LoVo (cell line): Measurements from ENCODE around the gene FCRL6.

ENCODE experiments used
- DNase-seq: peaks from one replicate; pipeline ENCODE4 v3.0.0-alpha.2; 2016; ENCODE audit warnings: low spot score

The FCRL6 gene

GRCh38 chr1:159802111-159802510 lies at the start of gene FCRL6:
Gene FCRL6, plus strand, starts transcription at chr1:159802360. Its CDS starts 65 bp downstream, at chr1:159802425.
- no peak for DNase-seq

GRCh38 chr1:159753386-159753785 lies 48.8 kb upstream of the FCRL6 start:
- no peak for DNase-seq

DNA sequence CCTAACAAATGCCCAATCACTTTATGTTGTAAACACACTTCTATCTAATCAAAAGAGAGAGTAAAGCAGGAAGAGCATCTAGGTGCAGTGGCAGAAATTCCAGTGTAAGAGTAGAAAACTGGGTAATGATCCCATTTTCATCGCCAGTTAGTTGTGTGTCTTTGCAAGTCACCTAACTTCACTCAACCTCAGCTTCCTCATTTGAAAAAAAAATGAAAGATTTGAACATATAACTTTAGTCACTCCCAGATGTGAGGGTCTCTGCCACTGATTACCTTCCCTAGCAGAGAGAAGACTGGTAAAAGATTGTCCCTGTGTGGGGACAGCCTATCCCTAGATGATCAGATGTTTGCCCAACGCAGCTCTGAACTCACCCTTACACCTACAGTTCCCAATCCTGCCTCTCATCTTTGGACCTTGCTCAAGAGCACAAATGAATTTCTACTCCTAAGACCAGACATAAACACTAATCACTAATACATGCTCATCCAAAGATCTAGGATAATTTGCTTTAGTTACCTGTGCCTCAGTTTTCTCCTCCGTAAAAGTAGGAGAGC lies 46.6 kb upstream of the FCRL6 start:
- DNase-seq = no peak

GRCh38 chr1:159756397-159756796 lies 45.8 kb upstream of the FCRL6 start:
- no peak for DNase-seq

GRCh38 chr1:159763686-159764085 lies 38.5 kb upstream of the FCRL6 start:
- no peak for DNase-seq

DNA sequence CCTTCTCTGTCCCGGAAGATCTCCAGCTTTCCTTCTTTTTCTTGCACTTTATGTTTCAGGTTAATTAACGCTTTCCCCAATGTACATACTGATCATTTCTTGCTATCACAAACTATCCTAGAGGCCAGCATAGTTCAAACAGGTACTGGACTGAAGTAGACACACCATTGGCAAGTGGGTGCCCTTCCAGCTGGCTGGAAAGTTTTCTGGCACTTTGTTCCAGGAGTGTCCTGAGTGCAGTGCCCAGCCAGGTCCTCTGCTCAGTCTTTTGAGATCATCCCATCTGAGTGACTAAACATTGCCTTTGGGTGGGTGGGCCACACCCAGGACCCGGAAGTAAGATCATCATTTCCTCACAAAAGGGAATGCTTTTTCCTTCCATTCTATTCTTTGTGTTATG lies 36.4 kb upstream of the FCRL6 start:
- no peak for DNase-seq

DNA sequence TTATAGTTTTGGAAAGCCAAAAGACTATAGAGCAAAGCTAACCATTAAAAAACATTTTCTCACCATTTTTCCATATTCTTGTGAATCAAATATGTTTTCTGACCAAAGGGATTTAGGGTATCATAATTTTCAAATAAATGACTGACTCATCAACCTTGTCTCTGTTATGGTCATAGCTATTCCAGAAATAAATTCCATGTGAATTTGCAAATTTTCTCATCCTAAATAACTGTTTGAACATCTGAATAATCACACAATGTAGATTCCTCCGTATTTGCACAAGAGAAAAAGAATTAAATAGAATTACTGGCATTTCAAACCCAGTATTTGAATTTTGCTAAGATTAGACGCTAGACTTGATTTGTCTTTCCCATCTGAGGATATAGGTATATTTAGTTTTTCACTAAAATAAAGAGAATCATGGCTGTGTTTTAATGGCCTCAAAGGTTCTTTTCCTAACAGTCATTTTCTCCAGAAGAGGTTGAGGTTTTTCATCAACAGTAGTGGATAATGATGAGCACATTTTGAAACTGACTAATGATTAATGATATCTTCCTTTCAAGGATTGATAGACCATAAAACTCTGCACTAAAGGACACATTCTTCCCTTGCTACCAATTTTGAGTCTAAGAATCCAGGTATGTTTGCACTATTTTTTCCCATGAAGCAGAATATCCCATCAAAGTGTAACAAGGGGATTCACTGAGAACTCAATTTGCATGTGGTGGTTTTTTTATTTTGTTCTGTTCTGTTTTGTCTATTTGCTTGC lies 30.8 kb upstream of the FCRL6 start:
- no peak for DNase-seq

DNA sequence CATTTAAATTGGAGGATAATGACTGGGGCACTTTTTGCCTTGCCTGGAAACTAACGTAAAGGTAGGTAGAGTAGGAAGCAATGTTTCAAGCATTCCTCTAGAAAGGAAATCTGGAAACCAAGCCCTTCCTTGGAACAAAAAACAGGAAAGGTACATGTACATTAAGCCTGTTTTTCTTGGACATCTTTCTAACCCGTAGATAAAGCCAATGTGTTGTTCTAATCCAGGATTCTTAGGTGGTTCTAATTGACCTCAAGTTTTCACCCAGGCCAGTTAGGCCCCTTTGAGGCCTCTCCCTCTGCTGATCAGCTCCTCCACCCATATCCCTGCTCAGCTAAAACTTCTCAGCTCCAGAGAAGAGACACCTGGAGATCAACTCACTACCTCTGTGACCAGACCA lies 27.7 kb upstream of the FCRL6 start:
- no peak for DNase-seq

- no peak for DNase-seq
These were observed 26.4 kb upstream of the FCRL6 start for GRCh38 chr1:159775716-159776115.

DNA sequence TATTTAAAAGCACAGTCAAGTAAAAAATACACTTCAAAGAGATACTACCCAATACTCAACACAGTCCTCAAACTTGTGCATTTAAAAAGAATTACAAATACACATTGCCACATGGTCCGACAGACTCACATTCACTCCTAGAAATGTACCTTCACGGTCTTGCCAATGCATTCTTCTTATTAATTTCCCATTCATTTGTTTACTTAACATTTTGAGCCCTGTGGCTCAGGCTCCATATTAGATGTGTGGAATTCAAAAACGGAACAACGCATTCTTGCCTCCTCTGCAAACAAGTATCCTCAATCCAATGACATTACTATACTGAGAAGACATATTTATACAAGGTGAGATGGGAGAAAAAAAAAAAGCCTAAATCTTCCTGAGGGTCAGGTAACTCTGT lies 23.9 kb upstream of the FCRL6 start:
- DNase-seq = no peak

- no peak for DNase-seq
These were observed 22.7 kb upstream of the FCRL6 start for GRCh38 chr1:159779403-159779851.

DNA sequence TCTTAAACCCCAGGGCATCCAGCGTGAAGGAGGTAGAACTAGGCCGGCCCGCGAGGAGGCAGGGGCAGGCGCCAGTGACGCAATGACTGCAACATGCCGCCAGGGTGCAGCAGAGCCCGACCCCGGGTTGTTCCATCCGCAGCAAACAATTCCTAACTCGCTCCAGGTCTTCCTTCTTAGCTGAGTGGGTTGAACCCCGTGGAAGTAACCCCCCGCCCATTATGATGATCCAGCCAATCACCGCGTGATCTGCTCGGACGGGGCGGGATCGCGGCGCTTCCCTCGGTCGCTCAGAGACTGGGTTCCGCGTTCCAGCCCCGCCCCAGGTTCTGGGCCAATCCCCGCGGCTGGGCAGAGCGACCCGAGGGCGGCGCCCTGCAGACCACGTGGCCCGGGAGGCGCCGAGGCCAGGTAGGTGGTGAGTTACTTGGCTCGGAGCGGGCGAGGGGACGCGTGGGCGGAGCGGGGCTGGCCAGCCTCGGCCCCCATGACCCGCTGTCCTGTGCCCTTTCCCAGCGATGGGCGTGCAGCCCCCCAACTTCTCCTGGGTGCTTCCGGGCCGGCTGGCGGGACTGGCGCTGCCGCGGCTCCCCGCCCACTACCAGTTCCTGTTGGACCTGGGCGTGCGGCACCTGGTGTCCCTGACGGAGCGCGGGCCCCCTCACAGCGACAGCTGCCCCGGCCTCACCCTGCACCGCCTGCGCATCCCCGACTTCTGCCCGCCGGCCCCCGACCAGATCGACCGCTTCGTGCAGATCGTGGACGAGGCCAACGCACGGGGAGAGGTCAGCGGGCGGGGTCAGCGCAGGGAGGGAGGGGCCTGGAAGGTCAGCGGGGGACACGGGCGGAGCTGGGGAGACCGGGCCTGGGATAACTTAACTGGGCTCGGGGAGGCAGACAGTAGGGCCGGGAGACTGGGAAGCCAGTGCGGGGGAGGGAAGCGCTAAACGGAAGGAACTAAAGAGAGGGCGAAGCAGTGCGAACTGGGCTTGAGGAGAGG lies 21.3 kb upstream of the FCRL6 start, which contains the start of gene DUSP23:
TSS of gene DUSP23 (plus strand) at position 380 of the 1,000 bp plus-strand sequence. CDS start at position 519, 139 bp downstream.
- DNase-seq = peak; percentile 97

GRCh38 chr1:159781992-159782391 lies 20.2 kb upstream of the FCRL6 start:
- DNase-seq = no peak

DNA sequence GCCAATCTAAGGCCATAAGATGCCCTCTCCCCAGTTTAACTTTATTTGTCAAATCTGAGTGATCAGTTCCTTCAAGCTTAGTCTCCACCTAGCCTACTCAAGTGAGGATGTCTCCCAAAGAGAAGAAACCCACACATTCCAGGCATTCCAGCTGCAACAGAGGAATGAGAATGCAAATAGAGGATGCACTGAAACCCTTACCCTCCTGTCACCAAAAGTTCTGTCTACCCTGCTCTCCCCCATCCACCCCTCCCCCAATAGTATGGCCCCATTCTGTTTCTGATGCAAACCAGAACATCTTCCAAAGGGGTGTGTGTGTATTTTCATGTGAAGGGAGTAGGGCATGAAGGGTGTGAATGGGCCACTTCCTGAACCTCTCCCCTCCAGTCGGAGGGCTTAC lies 18.4 kb upstream of the FCRL6 start:
- no peak for DNase-seq

DNA sequence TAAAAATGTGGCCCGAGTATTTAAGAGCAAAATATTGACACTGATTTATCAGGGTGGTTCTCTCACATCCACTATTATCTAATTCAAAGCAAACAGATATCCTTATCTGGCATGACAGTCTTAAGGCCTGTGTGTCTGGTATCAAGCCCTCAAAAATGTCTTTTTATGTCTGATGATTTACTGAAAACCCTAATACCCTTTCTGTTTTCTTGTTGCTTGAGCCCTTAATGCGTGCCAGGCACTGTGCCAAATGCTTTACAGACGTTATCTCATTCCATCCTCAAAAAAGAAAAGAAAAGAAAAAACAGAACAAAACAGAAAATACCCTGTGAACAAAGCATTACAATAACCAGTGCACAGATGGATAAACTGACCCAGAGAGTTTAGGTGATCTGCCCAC lies 15.7 kb upstream of the FCRL6 start:
- DNase-seq = no peak

GRCh38 chr1:159786966-159787365 lies 15.2 kb upstream of the FCRL6 start:
- DNase-seq = no peak

- DNase-seq = peak; percentile 8
These were observed 11.8 kb upstream of the FCRL6 start for GRCh38 chr1:159790237-159790917.

GRCh38 chr1:159791031-159791430 lies 11.1 kb upstream of the FCRL6 start:
- DNase-seq = no peak

DNA sequence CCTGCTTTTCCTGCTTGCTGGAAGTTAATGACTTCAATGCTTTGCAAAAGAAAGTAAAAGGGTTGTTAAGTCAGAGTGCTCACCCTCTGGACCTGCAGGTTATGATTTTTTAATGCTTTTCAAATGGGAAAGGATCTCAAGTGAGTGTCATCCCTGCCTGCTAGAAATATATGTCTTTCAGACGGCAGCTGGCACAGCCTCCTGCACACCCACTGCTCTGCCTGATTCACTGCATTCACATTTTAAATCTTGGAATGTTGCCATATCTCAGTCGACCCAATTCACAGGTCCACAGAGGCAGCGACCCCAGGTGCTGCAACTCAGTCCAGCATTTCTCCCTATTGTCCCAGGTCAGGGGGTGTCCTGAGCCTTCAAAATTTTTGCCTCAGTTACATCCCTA lies 10.7 kb upstream of the FCRL6 start:
- no peak for DNase-seq

DNA sequence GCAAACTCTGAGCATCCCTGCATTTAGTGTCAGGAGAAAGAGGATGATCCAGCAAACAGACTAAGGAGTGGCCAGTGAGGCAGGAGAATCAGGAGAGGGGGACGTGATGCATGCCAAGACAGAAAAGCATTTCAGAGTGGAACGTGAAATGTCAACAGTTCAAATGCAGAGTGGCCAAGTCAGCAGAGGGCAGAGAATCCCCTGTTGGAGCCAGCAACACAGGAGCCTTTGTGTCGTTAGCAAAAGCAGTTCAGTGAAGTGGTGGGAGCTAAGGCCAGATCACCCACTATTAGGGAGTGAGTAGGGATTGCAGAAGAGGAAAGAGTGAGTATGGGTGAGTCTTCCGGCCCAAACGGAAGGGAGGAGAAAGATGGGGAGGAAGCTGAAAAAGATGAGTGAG lies 6.6 kb upstream of the FCRL6 start:
- DNase-seq = no peak

DNA sequence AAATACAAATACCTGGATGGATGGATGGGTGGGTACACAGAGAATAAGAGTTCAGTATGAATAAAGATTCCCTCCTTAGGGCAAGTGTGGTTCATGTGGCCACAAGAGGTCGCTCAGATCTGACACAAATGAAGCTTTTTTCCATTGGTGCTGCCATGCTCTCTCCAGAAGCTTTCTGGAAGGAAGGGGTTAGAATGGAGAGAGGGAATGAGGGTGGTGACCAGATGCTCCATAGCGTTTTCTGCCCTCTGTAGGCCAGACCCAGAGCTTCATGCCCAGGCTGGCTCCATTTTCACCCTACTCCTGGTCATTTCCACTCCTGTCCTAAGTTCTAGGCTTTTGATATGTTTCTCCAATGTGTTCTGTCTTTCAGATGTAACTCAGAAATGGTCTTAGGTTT lies 3.3 kb upstream of the FCRL6 start:
- DNase-seq = peak; percentile 72

DNA sequence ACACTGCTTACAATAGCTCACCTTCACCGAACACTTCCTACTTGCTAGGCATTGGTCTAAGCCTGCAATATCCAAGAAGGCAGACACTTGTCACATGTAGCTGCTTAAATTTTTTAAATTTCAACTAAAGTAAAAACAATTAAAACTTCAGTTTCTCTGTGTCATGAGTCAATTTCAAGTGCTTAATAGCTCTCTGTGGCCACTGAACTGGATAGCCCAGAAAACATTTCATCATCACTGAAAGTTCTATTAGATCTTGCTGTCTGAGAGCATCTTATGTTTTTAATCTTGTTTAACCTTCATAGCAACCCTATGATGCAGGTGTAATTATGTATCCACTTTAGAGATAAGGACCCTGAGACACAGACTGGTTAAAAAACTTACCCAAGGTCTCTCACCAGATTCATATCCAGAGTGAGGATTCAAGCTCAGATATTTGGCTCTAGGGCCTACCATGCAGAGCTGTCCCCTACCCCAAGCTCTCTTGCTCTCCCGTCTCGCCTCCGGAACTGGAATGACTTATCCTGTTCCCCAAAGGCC lies 2.6 kb upstream of the FCRL6 start:
- DNase-seq = no peak
